Tibial nerve (tissue), 4 donors: ENCODE data around the gene HECTD1.
A peak's percentile ranks its signal among the peaks of the same experiment; 100 is the strongest.

ENCODE experiments used
- CTCF ChIP-seq, 5 experiments: fragments of 200-600 bp in 3 of 5; fragments of 450-650 bp in 2 of 5; sonication (generic) in 3 of 5; IDR thresholded peaks; one replicate each; pipeline ENCODE4 v1.5.1; 2016 to 2019; ENCODE audit warnings: antibody characterized with exemption in 5 of 5, mild to moderate bottlenecking in 3 of 5, moderate library complexity in 2 of 5
- EP300 ChIP-seq, 2 donors: sonication (generic); formaldehyde crosslinking; IDR thresholded peaks; one replicate each; pipeline ENCODE4 v1.6.1; 2017; ENCODE audit warnings: antibody characterized with exemption in 2 of 2, mild to moderate bottlenecking in 1 of 2
- POLR2A ChIP-seq, 2 donors: fragments of 450-650 bp; IDR thresholded peaks; one replicate each; pipeline ENCODE4 v1.6.1; 2017; ENCODE audit warnings: antibody characterized with exemption in 2 of 2, mild to moderate bottlenecking in 2 of 2, moderate library complexity in 2 of 2

- peak; percentile 75 to 99 (median 96) for TF ChIP-seq CTCF (IDR thresholded peaks at IDR 0.05)
- TF ChIP-seq POLR2A (IDR thresholded peaks at IDR 0.05): peak; percentile 27 to 47
- peak in 1 of 2 donors; percentile 83 for TF ChIP-seq EP300 (IDR thresholded peaks at IDR 0.05)
Observed at GRCh38 chr14:31207755-31208545, at the start of gene HECTD1.
